Common myeloid progenitor, CD34-positive (primary cell): ENCODE results near the gene CDC42BPB.
A peak's percentile ranks its signal among the peaks of the same experiment; 100 is the strongest.

Source experiments
- CTCF ChIA-PET: fragments of 350-600 bp; sonication (Branson Sonifier 250); formaldehyde crosslinking; loops from one replicate; lab custom pipeline; 2021; ENCODE audit warnings: antibody characterized with exemption; lab: Charles Lee
- POLR2A ChIA-PET: fragments of 350-600 bp; sonication (Branson Sonifier 250); formaldehyde crosslinking; loops from one replicate; lab custom pipeline; 2021; ENCODE audit warnings: antibody characterized with exemption; lab: Charles Lee
- DNase-seq, 3 donors: peaks; one replicate each; pipeline versions ENCODE4 v3.0.0 to v3.0.0-alpha.2; 2013
- H3K27ac ChIP-seq, 2 experiments: 1 replicate in 1 of 2; 2 replicates in 1 of 2; pipeline ENCODE4 v1.7.0; 2013; ENCODE audit warnings: inconsistent platforms in 2 of 2, low read length in 2 of 2, mild to moderate bottlenecking in 2 of 2, low read depth in 1 of 2, moderate library complexity in 1 of 2; ENCODE audit not compliant: severe bottlenecking in 2 of 2, insufficient read depth in 1 of 2, poor library complexity in 1 of 2
- H3K27me3 ChIP-seq, 5 experiments: replicated peaks in 2 of 5; 1 replicate in 3 of 5; 2 replicates in 2 of 5; pipeline versions ENCODE4 v1.6.1 to v1.7.0; 2013; ENCODE audit warnings: low read length in 4 of 5, mild to moderate bottlenecking in 2 of 5, moderate library complexity in 2 of 5, inconsistent platforms in 1 of 5; ENCODE audit not compliant: insufficient read depth in 5 of 5, control insufficient read depth in 4 of 5
- H3K36me3 ChIP-seq, 4 experiments: 1 replicate in 2 of 4; 2 replicates in 2 of 4; pipeline versions ENCODE4 v1.6.1 to v1.7.0; 2013; ENCODE audit warnings: low read length in 3 of 4, control low read depth in 1 of 4, mild to moderate bottlenecking in 1 of 4; ENCODE audit not compliant: control insufficient read depth in 4 of 4, insufficient read depth in 4 of 4
- H3K4me1 ChIP-seq, 4 experiments: 1 replicate in 3 of 4; 2 replicates in 1 of 4; pipeline versions ENCODE4 v1.6.1 to v1.7.1; 2013; ENCODE audit warnings: low read length in 3 of 4, mild to moderate bottlenecking in 3 of 4, control low read depth in 1 of 4, inconsistent platforms in 1 of 4, moderate library complexity in 1 of 4; ENCODE audit not compliant: control insufficient read depth in 4 of 4, insufficient read depth in 4 of 4; ENCODE audit errors: control extremely low read depth in 1 of 4
- H3K4me3 ChIP-seq, 7 experiments: 1 replicate in 4 of 7; 2 replicates in 3 of 7; pipeline versions ENCODE4 v1.5.1 to v1.7.0; 2013; ENCODE audit warnings: mild to moderate bottlenecking in 7 of 7, low read length in 6 of 7, moderate library complexity in 6 of 7, inconsistent platforms in 2 of 7, low read depth in 2 of 7, control low read depth in 1 of 7; ENCODE audit not compliant: insufficient read depth in 4 of 7, control insufficient read depth in 1 of 7; ENCODE audit errors: extremely low read depth in 1 of 7
- H3K9me3 ChIP-seq, 5 experiments: 1 replicate in 4 of 5; 2 replicates in 1 of 5; pipeline versions ENCODE4 v1.6.1 to v1.7.1; 2013; ENCODE audit warnings: low read length in 4 of 5, mild to moderate bottlenecking in 2 of 5, inconsistent platforms in 1 of 5, low read depth in 1 of 5, moderate library complexity in 1 of 5; ENCODE audit not compliant: control insufficient read depth in 4 of 5, insufficient read depth in 2 of 5; ENCODE audit errors: control extremely low read depth in 1 of 5
- WGBS: methylation state at CpG from one replicate; pipeline ENCODE4 v1.1.5; 2013; ENCODE audit not compliant: insufficient coverage; 5-methylcytosine and 5-hydroxymethylcytosine counted together

CDC42BPB gene

DNA sequence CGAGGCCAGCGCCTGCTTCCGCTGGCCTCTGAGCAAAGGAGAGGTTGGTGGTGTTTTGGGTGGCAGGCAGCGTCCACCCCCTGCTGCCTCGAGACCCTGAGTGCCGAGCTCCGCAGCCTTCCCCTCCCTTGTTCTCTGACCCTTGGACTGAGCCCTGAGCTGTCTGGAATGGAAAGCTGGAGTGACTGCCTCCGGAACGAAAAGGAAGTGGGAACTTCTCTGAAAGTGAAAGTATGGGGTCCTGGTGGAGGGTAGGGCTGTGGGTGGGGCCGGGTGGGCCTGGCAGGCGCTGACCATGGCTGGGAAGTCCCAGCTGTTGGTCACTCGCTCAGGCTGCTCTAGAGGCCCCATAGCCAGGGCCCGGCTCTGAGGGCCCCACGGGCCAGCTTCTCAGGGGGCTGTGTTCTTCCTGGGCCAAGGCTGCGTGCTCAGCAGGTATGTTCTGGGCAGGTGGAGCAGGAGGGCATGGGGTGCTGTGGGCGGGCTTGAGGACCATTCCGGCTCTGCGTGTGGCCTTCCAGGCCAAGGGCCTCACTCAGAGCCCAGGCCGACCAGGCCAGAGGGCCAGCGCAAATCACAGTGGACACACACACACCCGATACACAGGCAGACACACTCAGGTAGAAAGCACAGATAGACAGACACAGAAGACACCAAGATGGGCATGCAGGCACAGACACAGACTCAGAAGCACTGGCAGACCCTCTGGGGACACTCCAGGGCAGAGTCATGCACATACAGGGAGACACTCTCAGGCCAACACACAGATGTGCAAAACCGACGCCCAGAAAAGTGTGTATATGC lies 37.3 kb upstream of the CDC42BPB start, which contains the start of gene EXOC3L4:
Gene EXOC3L4 (plus strand): TSS at position 320 of the 804 bp plus-strand sequence. CDS start 5,495 bp downstream, outside the sequence.
- Histone ChIP-seq H3K36me3 (no peaks in the 10 kb centered on the region), H3K27me3 (peaks cover 0 to 11% (median 0%) of the 10 kb centered on the region in 5 experiments), H3K4me1 (peaks cover 0 to 20% (median 16%) of the 10 kb centered on the region in 4 experiments), H3K9me3 (no peaks in the 10 kb centered on the region), H3K27ac (no peak within 1 kb of the TSS), H3K4me3 (peak within 1 kb of the TSS in 1 of 7 experiments; percentile 23)
- 86% methylated on average over 16 of the region's 23 CpGs for WGBS
- ChIA-PET POLR2A (interaction anchor here (1.0 kb wide), 1 partner anchor 242 kb away, joined by 8 read pairs; no protein-coding TSS in a partner anchor), CTCF (interaction anchor here (0.6 to 12.2 kb wide), 6 partner anchors 8 to 399 kb away, joined by 3 to 179 read pairs (median 4); no protein-coding TSS in a partner anchor)
- no peak for DNase-seq

DNA sequence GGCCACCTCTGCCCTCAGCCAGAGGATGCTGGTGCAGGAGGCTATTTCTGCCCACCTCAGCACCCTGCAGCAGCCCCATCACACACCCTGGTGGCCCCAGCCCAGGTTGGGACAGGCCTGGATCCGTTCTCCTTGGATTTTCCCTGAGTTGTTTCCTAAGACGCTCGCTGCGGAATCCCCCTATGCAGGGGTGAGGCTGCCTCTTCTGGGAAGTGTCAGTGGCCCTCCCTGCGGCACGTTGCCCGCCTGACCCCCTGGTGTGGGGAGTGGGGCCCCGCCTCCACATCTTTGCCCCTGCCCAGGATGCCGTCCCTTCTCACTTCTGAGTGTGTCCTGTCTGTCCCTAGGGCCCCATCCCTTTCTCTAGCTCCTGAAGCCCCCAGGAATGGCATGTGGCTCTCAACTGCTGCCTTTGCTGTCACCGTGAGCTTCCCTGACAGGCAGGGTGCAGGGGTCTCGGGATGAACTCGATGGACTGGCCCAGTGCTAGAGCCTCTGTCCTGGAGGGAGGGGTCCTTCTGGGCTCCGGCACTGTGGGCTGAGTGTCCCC lies 36.6 kb upstream of the CDC42BPB start:
- H3K4me3 ChIP-seq: peak overlapping the region in 1 of 7 experiments; percentile 23
- H3K9me3 ChIP-seq: no peaks in the 10 kb centered on the region
- H3K27me3 ChIP-seq: peaks cover 0 to 11% (median 0%) of the 10 kb centered on the region in 5 experiments
- 94% methylated on average over 12 of the region's 13 CpGs for WGBS
- CTCF ChIA-PET: interaction anchor here (0.6 to 4.5 kb wide), 3 partner anchors 9 to 206 kb away, joined by 3 to 41 read pairs (median 3); no protein-coding TSS in a partner anchor
- POLR2A ChIA-PET: no interaction called here
- no peak for DNase-seq
- no peaks in the 10 kb centered on the region for H3K36me3 ChIP-seq
- peaks cover 0 to 20% (median 16%) of the 10 kb centered on the region in 4 experiments for H3K4me1 ChIP-seq
- no peak overlapping the region for H3K27ac ChIP-seq

DNA sequence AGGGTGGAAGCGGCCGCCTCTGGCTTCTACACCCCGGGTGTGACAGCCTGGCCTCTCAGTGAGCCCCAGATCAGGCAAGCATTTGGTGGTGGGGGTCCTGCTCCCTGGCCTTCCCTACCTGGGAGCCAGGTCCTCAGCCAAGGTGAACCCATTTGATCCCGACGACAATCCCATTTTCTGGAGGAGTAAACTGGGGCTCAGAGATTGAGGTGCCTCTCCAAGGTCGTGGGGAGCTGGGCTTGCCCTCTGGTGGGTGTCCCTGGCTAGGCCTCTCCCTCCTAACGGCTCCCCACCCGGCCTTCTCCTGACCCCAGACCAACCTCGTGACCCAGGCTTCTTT lies 34.5 kb upstream of the CDC42BPB start:
- DNase-seq: no peak
- WGBS: 38% methylated on average over 7 of the region's 9 CpGs
- no peaks in the 10 kb centered on the region for H3K9me3 ChIP-seq
- H3K27me3 ChIP-seq: peaks cover 0 to 11% (median 2%) of the 10 kb centered on the region in 5 experiments
- no peak overlapping the region for H3K27ac ChIP-seq
- peaks cover 0 to 20% (median 16%) of the 10 kb centered on the region in 4 experiments for H3K4me1 ChIP-seq
- no peaks in the 10 kb centered on the region for H3K36me3 ChIP-seq
- peak overlapping the region in 5 of 7 experiments; percentile 15 to 60 (median 58) for H3K4me3 ChIP-seq
- CTCF ChIA-PET: interaction anchor here (1.6 kb wide), 1 partner anchor 13 kb away, joined by 4 read pairs; no protein-coding TSS in a partner anchor
- POLR2A ChIA-PET: interaction anchor here (0.8 kb wide), 1 partner anchor 16 kb away, joined by 3 read pairs; no protein-coding TSS in a partner anchor

DNA sequence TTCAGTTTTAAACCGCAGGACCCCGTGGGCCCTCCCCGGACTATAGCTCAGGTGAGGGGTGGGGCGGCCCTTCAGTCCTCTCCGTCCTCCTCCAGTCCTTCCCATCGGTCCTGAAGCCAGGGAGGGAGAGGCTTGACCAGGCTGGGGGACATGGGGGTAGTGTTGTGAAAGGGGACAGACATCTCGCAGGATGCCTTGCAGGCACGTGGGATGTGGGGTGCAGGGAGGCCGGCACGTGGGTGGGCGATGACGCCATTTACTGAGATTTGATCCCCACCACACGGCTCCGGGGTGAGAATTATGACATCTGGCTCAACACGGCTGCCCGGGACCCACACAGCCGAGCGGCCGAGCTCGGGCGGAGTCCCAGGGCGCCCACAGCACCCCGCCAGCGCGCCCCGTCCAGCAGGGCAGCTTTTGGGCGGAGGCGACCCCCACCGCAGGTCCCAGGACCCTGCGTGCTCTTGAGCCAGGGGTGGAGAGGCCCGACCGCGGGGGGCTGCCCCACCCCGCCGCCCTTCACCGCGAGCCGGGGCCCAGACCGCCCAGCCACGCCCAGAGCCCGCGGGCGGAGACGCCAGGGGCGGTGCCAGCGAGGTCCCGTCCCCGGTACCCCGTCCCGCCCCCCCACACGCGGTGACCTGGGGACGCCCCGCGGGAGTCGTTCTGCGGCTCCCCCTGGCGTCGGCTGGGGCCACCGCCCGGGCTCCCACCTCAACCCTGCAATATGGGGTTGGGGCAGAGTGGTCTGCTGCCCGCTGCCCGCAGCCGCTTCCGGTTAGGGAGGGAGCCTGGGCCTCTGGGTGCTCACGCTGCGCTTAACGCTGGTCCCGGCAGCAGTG lies 33.9 kb upstream of the CDC42BPB start:
- under 1% methylated on average over 43 of the region's 69 CpGs for WGBS
- H3K4me3 ChIP-seq: peak overlapping the region in 6 of 7 experiments; percentile 29 to 60 (median 50)
- no peaks in the 10 kb centered on the region for H3K9me3 ChIP-seq
- CTCF ChIA-PET: interaction anchor here (1.3 to 1.6 kb wide), 2 partner anchors 9 to 14 kb away, joined by 4 to 8 read pairs; no protein-coding TSS in a partner anchor
- H3K4me1 ChIP-seq: peaks cover 0 to 20% (median 16%) of the 10 kb centered on the region in 4 experiments
- H3K27me3 ChIP-seq: peaks cover 0 to 15% (median 4%) of the 10 kb centered on the region in 5 experiments
- POLR2A ChIA-PET: interaction anchor here (0.8 kb wide), 1 partner anchor 15 kb away, joined by 3 read pairs; no protein-coding TSS in a partner anchor
- H3K36me3 ChIP-seq: no peaks in the 10 kb centered on the region
- H3K27ac ChIP-seq: no peak overlapping the region
- peak; percentile 68 to 86 (median 83) for DNase-seq

GRCh38 chr14:103090481-103091020 lies 33.2 kb upstream of the CDC42BPB start:
- CTCF ChIA-PET: interaction anchor here (1.3 to 1.6 kb wide), 2 partner anchors 10 to 14 kb away, joined by 4 to 8 read pairs; no protein-coding TSS in a partner anchor
- H3K9me3 ChIP-seq: no peaks in the 10 kb centered on the region
- POLR2A ChIA-PET: no interaction called here
- peak overlapping the region in 2 of 7 experiments; percentile 58 to 59 for H3K4me3 ChIP-seq
- 82% methylated on average over 10 of the region's 12 CpGs for WGBS
- H3K27ac ChIP-seq: no peak overlapping the region
- no peaks in the 10 kb centered on the region for H3K36me3 ChIP-seq
- H3K27me3 ChIP-seq: peaks cover 0 to 19% (median 8%) of the 10 kb centered on the region in 5 experiments
- peaks cover 0 to 20% (median 16%) of the 10 kb centered on the region in 4 experiments for H3K4me1 ChIP-seq
- no peak for DNase-seq
